ENCODE results near the gene CSN2.

GRCh38 chr4:69909195-69909594, 56.3 kb downstream of the CSN2 start:
- TF ChIP-seq CTCF (IDR thresholded peaks at IDR 0.05) (no peak), POLR2A (IDR thresholded peaks at IDR 0.05) (no peak)
